B cell (primary cell): ENCODE measurements around the gene DIABLO.

Experiments used
- EZH2 ChIP-seq: IDR thresholded peaks from 2 replicates; pipeline ENCODE4 v1.6.1; 2012; ENCODE audit warnings: borderline replicate concordance, low read depth, mild to moderate bottlenecking, moderate library complexity, low read length; ENCODE audit not compliant: insufficient read depth, poor library complexity, severe bottlenecking
- TF ChIP-seq, protein P1 (sequence below): fragments of 200-600 bp; IDR thresholded peaks from one replicate; pipeline ENCODE4 v1.8.0; 2022; ENCODE audit warnings: antibody characterized with exemption, mild to moderate bottlenecking

DNA sequence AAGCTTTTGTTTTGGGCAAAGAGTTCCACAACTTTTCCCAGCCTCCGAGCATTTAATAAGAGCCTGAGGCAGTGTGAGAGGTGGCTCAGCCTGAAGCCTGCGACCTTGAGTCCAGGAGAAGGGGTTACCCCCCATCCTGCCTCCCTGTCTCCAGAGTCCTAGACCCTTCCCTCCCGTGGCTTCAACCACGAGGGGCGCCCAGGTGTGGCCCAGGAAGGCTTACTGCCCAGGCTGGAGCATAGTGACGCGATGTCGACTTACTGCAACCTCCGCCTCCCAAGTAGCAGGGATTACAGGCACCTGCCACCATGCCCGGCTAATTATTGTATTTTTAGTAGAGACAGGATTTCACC lies 42.3 kb downstream of the DIABLO start:
- TF ChIP-seq, protein P1, sequence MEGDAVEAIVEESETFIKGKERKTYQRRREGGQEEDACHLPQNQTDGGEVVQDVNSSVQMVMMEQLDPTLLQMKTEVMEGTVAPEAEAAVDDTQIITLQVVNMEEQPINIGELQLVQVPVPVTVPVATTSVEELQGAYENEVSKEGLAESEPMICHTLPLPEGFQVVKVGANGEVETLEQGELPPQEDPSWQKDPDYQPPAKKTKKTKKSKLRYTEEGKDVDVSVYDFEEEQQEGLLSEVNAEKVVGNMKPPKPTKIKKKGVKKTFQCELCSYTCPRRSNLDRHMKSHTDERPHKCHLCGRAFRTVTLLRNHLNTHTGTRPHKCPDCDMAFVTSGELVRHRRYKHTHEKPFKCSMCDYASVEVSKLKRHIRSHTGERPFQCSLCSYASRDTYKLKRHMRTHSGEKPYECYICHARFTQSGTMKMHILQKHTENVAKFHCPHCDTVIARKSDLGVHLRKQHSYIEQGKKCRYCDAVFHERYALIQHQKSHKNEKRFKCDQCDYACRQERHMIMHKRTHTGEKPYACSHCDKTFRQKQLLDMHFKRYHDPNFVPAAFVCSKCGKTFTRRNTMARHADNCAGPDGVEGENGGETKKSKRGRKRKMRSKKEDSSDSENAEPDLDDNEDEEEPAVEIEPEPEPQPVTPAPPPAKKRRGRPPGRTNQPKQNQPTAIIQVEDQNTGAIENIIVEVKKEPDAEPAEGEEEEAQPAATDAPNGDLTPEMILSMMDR: no peak
- no peak for TF ChIP-seq EZH2
